ENCODE data around the gene ZSCAN22.

GRCh38 chr19:58350871-58351557, 24.2 kb downstream of the ZSCAN22 start:
- TF ChIP-seq CTCF (conservative IDR thresholded peaks at IDR 0.05; ENCODE audit: low read depth, low read length): no peak
- no peak for TF ChIP-seq EZH2 (IDR thresholded peaks at IDR 0.05; ENCODE audit: low read length, unreplicated experiment)
- TF ChIP-seq EZH2phosphoT487 (IDR thresholded peaks at IDR 0.05; ENCODE audit: borderline replicate concordance, low read length): no peak

All from PC-3 (cell line).